Measurements from ENCODE around the gene C17orf75.

DNA sequence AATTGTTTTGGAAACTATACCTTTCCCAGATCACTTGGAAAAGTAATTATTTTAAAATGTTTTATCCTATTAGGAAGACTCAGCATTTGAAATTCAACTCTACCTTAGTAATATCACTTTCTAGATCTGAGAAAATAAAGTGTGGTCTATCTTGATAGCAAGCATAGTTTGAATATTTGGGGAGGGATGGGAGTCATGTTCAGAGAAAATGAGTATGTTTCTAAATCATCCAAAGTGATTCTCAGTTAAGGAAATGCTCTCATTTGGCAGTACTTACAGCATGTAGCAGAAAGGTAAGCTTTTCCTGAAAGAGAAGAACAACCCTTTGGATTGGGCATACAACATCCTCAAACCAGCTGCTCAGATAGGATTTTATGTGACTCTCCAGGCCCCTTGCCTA lies 6.9 kb downstream of the C17orf75 start:
- TF ChIP-seq CTCF (IDR thresholded peaks at IDR 0.05; ENCODE audit: insufficient read depth, low read length): no peak
- TF ChIP-seq, protein P1, sequence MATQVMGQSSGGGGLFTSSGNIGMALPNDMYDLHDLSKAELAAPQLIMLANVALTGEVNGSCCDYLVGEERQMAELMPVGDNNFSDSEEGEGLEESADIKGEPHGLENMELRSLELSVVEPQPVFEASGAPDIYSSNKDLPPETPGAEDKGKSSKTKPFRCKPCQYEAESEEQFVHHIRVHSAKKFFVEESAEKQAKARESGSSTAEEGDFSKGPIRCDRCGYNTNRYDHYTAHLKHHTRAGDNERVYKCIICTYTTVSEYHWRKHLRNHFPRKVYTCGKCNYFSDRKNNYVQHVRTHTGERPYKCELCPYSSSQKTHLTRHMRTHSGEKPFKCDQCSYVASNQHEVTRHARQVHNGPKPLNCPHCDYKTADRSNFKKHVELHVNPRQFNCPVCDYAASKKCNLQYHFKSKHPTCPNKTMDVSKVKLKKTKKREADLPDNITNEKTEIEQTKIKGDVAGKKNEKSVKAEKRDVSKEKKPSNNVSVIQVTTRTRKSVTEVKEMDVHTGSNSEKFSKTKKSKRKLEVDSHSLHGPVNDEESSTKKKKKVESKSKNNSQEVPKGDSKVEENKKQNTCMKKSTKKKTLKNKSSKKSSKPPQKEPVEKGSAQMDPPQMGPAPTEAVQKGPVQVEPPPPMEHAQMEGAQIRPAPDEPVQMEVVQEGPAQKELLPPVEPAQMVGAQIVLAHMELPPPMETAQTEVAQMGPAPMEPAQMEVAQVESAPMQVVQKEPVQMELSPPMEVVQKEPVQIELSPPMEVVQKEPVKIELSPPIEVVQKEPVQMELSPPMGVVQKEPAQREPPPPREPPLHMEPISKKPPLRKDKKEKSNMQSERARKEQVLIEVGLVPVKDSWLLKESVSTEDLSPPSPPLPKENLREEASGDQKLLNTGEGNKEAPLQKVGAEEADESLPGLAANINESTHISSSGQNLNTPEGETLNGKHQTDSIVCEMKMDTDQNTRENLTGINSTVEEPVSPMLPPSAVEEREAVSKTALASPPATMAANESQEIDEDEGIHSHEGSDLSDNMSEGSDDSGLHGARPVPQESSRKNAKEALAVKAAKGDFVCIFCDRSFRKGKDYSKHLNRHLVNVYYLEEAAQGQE (IDR thresholded peaks at IDR 0.05; ENCODE audit: insufficient replicate concordance, low read depth): no peak
- no peak for TF ChIP-seq GABPA (IDR thresholded peaks at IDR 0.05; ENCODE audit: low read depth)
- TF ChIP-seq POLR2AphosphoS5 (IDR thresholded peaks at IDR 0.05; ENCODE audit: low read depth): no peak
- TF ChIP-seq SPI1 (IDR thresholded peaks at IDR 0.05; ENCODE audit: borderline replicate concordance, low read depth): no peak

Data from HL-60 (cell line).